ENCODE results near the gene FHL2. TPM values are rescaled to one million over a fixed set of nuclear protein-coding genes. Genes with fewer than 3 reads are reported as not detected.

The FHL2 gene
- total RNA-seq, 1 donor from 2014 or later: 115 TPM

GRCh38 chr2:105380432-105381100 is 18.3 kb downstream of the FHL2 start:
- no peak for DNase-seq (ENCODE audit: extremely low read depth, low read depth, low spot score)

DNA sequence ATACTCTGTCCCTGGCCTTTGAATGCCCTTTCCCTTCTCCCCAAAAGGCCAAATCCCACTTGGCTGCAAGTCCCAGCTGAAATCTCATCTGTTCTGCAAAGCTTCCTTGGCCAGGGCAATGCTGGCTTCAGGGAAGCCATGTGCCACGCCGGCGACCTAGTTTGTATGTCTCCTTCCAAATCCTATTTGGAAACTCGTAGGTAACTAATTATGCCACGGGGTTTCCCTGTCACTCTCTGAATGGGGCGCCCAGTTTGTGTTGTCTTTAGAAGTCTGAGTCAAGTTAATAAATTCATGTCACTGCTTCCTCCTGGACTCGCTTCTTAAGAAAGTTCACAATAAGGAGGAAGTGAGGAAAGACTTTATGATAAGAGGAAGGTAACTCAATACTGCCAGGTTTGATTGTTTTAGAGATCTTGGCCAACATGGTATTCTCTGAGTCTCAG is 19.1 kb downstream of the FHL2 start:
- no peak for DNase-seq (ENCODE audit: extremely low read depth, low read depth, low spot score)

DNA sequence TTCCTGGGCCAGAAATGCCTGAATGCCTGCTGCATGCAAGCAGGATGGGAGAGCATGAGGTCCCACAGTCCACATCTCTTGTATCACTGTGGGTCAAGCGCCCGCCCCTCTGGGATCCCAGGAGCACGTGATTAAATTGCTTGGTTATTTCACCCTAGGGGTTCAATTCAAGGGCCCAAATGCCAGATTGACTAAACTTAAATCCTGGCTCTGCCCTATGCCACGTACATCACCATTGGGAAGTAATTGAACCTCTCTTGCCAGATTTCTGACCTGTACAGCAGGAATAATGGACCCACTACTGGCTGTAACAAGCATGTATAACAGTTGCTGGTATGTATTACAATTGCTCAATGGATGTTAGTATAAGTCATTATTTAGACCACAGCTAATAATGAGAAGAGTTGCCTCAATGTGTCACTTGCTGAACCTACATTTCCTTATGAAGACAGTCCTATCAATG is 19.9 kb downstream of the FHL2 start:
- DNase-seq (ENCODE audit: extremely low read depth, low read depth, low spot score): no peak

GRCh38 chr2:105378276-105378840 is 20.5 kb downstream of the FHL2 start:
- DNase-seq (ENCODE audit: extremely low read depth, low read depth, low spot score): no peak

- no peak for DNase-seq (ENCODE audit: extremely low read depth, low read depth, low spot score)
These were observed 21.0 kb downstream of the FHL2 start for GRCh38 chr2:105377871-105378270.

- peak; percentile 74 for DNase-seq (ENCODE audit: extremely low read depth, low read depth, low spot score)
These were observed 22.0 kb downstream of the FHL2 start for GRCh38 chr2:105376789-105377240.

- DNase-seq (ENCODE audit: extremely low read depth, low read depth, low spot score): no peak
These were observed 22.8 kb downstream of the FHL2 start for GRCh38 chr2:105376010-105376409.

- no peak for DNase-seq (ENCODE audit: extremely low read depth, low read depth, low spot score)
These were observed 23.8 kb downstream of the FHL2 start for GRCh38 chr2:105375001-105375561.

GRCh38 chr2:105373895-105374401 is 24.9 kb downstream of the FHL2 start:
- no peak for DNase-seq (ENCODE audit: extremely low read depth, low read depth, low spot score)

DNA sequence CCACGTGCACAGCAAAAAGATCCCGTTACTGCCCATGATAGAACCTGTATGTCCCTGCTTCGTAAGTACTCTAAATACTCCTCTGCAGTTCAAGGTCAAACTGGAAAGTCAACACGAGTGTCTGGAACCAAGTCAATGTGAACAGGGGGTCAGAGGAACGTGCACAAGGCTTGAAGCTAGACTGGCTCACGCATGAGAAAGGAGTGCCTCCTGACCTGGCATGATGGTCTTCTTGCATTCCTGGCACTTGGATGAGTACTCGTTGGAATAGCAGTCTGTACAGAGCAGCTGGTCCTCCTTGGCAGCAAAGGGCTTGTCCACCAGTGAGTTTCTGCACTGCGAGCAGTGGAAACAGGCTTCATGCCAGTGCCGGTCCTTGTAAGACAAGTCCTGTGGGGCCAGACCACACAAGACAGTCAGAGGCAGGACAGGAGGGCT is 25.5 kb downstream of the FHL2 start:
- no peak for DNase-seq (ENCODE audit: extremely low read depth, low read depth, low spot score)

DNA sequence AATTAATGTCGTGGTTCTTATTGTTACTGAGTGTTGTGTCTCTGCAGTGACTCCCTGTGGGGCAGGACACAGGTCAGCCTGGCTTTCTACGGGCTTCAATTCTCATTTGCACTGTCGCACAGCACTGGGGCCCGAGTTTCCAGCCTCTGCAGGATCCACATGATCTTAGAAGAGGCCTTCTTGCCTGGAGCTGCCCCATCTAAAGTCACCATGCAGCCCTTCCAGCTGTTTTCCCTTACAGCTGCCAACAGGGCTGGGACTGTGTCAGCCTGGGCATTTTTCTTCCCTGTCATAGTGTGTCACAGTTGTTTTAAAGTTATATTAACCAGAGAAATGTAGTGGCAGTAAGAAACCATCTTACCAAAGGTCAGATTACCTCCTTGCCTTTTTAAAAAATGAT is 27.0 kb downstream of the FHL2 start:
- DNase-seq (ENCODE audit: extremely low read depth, low read depth, low spot score): no peak

DNA sequence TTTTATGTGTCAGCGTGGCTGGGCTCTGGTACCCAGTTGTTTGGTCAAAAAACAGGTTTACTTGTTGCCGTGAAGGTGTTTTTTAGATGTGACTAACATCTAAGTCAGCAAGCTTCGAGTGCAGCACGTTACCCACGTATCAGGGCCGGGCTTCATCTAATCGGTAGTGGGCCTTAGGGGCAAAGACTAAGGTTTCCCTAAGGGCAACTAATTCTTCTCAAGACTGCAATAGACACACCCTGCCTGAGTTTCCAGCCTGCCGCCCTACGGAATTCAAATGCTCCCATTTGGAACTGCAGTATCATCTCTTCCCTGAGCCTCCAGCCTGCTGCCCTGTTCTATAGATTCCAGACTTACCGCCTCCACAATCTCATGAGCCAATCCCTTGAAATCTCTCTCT is 27.7 kb downstream of the FHL2 start:
- no peak for DNase-seq (ENCODE audit: extremely low read depth, low read depth, low spot score)

- DNase-seq (ENCODE audit: extremely low read depth, low read depth, low spot score): no peak
These were observed 28.8 kb downstream of the FHL2 start for GRCh38 chr2:105369777-105370690.

GRCh38 chr2:105368759-105369408 is 30.0 kb downstream of the FHL2 start:
- no peak for DNase-seq (ENCODE audit: extremely low read depth, low read depth, low spot score)

- no peak for DNase-seq (ENCODE audit: extremely low read depth, low read depth, low spot score)
These were observed 33.6 kb downstream of the FHL2 start for GRCh38 chr2:105365206-105365605.

DNA sequence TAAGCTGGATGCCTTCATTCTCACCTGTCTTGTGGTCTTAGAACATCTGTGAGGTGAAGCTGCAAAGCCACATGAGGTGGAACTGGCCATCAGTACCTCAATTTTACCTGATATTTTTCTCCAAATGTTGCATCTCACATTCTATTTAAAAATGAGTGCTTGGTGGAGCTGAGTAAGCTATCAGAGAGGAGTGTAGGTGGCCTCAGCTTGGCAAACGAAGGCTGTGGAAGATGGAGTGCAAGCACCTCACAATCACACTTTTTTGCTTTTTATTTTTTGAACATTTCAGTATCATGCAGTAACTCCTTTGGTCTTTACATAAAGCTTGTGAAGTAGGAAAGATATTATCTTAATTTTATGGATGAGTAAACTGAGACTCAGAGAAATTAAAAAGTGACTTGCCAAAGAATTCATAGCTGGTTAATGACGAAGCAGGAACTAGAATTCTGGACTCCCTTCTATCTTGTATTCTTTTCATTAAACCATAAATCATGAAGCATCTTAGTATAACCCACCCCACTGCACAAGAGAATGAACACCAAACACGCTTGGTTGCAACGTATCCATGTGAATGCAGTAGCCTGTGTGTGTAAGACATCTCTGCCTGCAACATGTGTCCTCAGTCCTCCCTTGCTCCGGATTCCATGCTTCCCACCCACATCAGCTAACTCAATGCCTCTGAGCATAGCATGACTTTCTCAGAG is 34.3 kb downstream of the FHL2 start:
- no peak for DNase-seq (ENCODE audit: extremely low read depth, low read depth, low spot score)

GRCh38 chr2:105362862-105363591 is 35.8 kb downstream of the FHL2 start:
- DNase-seq (ENCODE audit: extremely low read depth, low read depth, low spot score): no peak

- DNase-seq (ENCODE audit: extremely low read depth, low read depth, low spot score): no peak
These were observed 37.6 kb downstream of the FHL2 start for GRCh38 chr2:105361102-105361889.
